ENCODE results near the gene SPAG5. TPM values are rescaled to one million over a fixed set of nuclear protein-coding genes. Genes with fewer than 3 reads are reported as not detected.

SPAG5 gene
- total RNA-seq, 1 donor from 2014 or later, result 141 TPM

DNA sequence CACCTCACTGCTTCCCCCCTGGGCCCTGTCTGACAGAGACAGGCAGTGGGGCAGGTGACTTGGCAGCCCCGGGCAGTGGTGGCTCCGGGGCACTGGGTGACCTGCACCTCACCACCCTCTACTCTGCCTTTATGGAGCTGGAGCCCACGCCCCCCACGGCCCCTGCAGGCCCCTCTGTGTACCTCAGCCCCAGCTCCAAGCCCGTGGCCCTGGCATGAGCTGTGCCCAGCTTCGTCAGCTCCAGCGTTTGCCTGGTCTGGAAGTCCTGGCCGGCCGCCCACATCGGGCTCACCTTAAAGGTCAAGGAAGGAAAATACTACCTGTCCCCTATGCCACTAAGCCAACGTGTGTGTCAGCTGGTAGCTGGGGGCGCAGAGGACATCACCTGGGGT lies 61.6 kb downstream of the SPAG5 start:
- Histone ChIP-seq H3F3A (ENCODE audit: low read depth) (no peaks in the 10 kb centered on the region), H3K27ac (no peak overlapping the region), H4K20me1 (ENCODE audit: low read depth) (no peaks in the 10 kb centered on the region), H3K27me3 (no peaks in the 10 kb centered on the region), H3K9me3 (ENCODE audit: low read depth) (no peaks in the 10 kb centered on the region), H3K9ac (no peak overlapping the region), H3K79me2 (ENCODE audit: low read depth) (no peaks in the 10 kb centered on the region), H3K4me1 (no peaks in the 10 kb centered on the region), H2AFZ (replicated peaks) (no peak overlapping the region), H3K4me2 (no peak overlapping the region), H3K36me3 (no peaks in the 10 kb centered on the region), H3K4me3 (no peak overlapping the region)
- H3K4me3 Mint-ChIP-seq, result peak overlapping the region; percentile 46
- no peak overlapping the region for H3K27ac Mint-ChIP-seq
- peaks cover 4% of the 10 kb centered on the region for H3K4me1 Mint-ChIP-seq
- no peaks in the 10 kb centered on the region for H3K9me3 Mint-ChIP-seq
- H3K36me3 Mint-ChIP-seq, result no peaks in the 10 kb centered on the region
- H3K27me3 Mint-ChIP-seq (ENCODE audit: insufficient read depth, low read depth), result peaks cover 5% of the 10 kb centered on the region
- no peak for DNase-seq (ENCODE audit: low spot score)
- TF ChIP-seq EZH2phosphoT487 (IDR thresholded peaks at IDR 0.05) (no peak), EZH2 (IDR thresholded peaks at IDR 0.05) (no peak)
- TF ChIP-seq, protein P1, sequence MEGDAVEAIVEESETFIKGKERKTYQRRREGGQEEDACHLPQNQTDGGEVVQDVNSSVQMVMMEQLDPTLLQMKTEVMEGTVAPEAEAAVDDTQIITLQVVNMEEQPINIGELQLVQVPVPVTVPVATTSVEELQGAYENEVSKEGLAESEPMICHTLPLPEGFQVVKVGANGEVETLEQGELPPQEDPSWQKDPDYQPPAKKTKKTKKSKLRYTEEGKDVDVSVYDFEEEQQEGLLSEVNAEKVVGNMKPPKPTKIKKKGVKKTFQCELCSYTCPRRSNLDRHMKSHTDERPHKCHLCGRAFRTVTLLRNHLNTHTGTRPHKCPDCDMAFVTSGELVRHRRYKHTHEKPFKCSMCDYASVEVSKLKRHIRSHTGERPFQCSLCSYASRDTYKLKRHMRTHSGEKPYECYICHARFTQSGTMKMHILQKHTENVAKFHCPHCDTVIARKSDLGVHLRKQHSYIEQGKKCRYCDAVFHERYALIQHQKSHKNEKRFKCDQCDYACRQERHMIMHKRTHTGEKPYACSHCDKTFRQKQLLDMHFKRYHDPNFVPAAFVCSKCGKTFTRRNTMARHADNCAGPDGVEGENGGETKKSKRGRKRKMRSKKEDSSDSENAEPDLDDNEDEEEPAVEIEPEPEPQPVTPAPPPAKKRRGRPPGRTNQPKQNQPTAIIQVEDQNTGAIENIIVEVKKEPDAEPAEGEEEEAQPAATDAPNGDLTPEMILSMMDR (IDR thresholded peaks at IDR 0.05), result no peak

DNA sequence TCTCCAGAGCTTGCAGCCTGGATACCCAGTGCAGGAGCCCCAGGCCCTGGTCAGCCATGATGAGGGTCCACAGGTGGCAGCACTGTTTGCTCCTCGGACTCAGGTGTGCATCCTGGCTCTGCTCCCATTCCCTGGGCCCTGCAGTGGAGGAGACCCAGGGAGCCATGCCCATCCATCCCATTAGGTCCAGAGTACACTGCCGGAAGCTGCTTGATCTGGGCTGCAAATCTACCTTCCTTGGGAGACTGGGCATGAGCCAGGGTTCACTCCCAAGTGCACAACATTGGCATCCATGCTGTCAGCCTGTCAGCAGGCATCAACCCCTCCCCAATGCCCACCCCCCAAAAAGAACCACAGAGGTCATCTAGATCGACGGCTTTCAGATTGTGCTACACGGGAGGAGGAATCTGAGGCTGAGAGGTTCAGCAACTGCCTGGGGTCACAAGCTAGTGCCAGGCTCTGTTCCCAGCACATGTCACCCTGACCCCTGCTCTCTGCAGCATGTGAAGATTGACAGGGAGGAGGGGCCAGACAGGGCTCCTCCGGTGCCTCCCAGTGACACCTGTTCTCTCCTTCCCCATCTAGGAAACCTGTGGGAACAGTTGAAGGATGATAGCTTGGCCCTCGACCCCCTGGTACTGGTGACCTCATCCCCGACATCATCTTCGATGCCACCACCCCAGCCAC lies 62.1 kb downstream of the SPAG5 start:
- Histone ChIP-seq H3K4me2 (no peak overlapping the region), H3K79me2 (ENCODE audit: low read depth) (no peaks in the 10 kb centered on the region), H3K27me3 (no peaks in the 10 kb centered on the region), H3K36me3 (no peaks in the 10 kb centered on the region), H4K20me1 (ENCODE audit: low read depth) (no peaks in the 10 kb centered on the region), H3K27ac (no peak overlapping the region), H3K9ac (no peak overlapping the region), H3K4me1 (no peaks in the 10 kb centered on the region), H3K9me3 (ENCODE audit: low read depth) (no peaks in the 10 kb centered on the region), H2AFZ (replicated peaks) (no peak overlapping the region), H3F3A (ENCODE audit: low read depth) (no peaks in the 10 kb centered on the region), H3K4me3 (no peak overlapping the region)
- Mint-ChIP-seq H3K4me3 (peak overlapping the region; percentile 46), H3K9me3 (no peaks in the 10 kb centered on the region), H3K4me1 (peaks cover 6% of the 10 kb centered on the region), H3K27ac (no peak overlapping the region), H3K36me3 (no peaks in the 10 kb centered on the region), H3K27me3 (ENCODE audit: insufficient read depth, low read depth) (peaks cover 5% of the 10 kb centered on the region)
- TF ChIP-seq, protein P1 (IDR thresholded peaks at IDR 0.05), result no peak
- TF ChIP-seq EZH2phosphoT487 (IDR thresholded peaks at IDR 0.05) (no peak), EZH2 (IDR thresholded peaks at IDR 0.05) (no peak)
- DNase-seq (ENCODE audit: low spot score), result no peak

DNA sequence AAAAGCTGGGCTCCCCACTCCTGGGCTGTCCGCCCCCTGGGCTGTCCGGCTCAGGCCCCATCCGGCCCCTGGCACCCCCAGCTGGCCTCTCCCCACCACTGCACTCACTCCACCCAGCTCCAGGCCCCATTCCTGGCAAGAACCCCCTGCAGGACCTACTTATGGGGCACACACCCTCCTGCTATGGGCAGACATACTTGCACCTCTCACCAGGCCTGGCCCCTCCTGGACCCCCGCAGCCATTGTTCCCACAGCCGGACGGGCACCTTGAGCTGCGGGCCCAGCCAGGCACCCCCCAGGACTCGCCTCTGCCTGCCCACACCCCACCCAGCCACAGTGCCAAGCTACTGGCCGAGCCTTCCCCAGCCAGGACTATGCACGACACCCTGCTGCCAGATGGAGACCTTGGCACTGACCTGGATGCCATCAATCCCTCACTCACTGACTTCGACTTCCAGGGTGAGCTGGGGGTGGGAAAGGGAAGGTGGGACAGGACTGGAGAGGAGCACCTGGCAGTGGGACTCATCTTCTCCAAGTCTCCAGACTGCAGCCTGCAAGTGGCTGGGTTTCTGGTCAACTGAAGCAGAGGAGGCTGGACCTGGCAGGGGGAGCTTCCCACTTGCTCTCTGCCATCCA lies 64.0 kb downstream of the SPAG5 start:
- no peaks in the 10 kb centered on the region for H3K36me3 ChIP-seq
- H3F3A ChIP-seq (ENCODE audit: low read depth), result no peaks in the 10 kb centered on the region
- no peak for DNase-seq (ENCODE audit: low spot score)
- H4K20me1 ChIP-seq (ENCODE audit: low read depth), result no peaks in the 10 kb centered on the region
- H2AFZ ChIP-seq (replicated peaks), result no peak overlapping the region
- no peaks in the 10 kb centered on the region for H3K4me1 ChIP-seq
- no peak overlapping the region for H3K4me3 ChIP-seq
- no peak overlapping the region for H3K4me3 Mint-ChIP-seq
- TF ChIP-seq, protein P1 (IDR thresholded peaks at IDR 0.05), result no peak
- TF ChIP-seq EZH2 (IDR thresholded peaks at IDR 0.05) (no peak), EZH2phosphoT487 (IDR thresholded peaks at IDR 0.05) (no peak)
- no peaks in the 10 kb centered on the region for H3K79me2 ChIP-seq (ENCODE audit: low read depth)
- H3K27ac ChIP-seq, result no peak overlapping the region
- peaks cover 7% of the 10 kb centered on the region for H3K27me3 Mint-ChIP-seq (ENCODE audit: insufficient read depth, low read depth)
- H3K27me3 ChIP-seq, result no peaks in the 10 kb centered on the region
- no peak overlapping the region for H3K9ac ChIP-seq
- H3K4me2 ChIP-seq, result no peak overlapping the region
- no peaks in the 10 kb centered on the region for H3K36me3 Mint-ChIP-seq
- H3K9me3 Mint-ChIP-seq, result no peaks in the 10 kb centered on the region
- no peak overlapping the region for H3K27ac Mint-ChIP-seq
- peaks cover 7% of the 10 kb centered on the region for H3K4me1 Mint-ChIP-seq
- H3K9me3 ChIP-seq (ENCODE audit: low read depth), result no peaks in the 10 kb centered on the region
